Measurements from ENCODE around the gene ADRA2B.
"Not testable (repeated sequence)": the region's sequence is repeated elsewhere in the genome, so short reads cannot be mapped to it uniquely, and the experiment has no call there.

The ADRA2B gene

DNA sequence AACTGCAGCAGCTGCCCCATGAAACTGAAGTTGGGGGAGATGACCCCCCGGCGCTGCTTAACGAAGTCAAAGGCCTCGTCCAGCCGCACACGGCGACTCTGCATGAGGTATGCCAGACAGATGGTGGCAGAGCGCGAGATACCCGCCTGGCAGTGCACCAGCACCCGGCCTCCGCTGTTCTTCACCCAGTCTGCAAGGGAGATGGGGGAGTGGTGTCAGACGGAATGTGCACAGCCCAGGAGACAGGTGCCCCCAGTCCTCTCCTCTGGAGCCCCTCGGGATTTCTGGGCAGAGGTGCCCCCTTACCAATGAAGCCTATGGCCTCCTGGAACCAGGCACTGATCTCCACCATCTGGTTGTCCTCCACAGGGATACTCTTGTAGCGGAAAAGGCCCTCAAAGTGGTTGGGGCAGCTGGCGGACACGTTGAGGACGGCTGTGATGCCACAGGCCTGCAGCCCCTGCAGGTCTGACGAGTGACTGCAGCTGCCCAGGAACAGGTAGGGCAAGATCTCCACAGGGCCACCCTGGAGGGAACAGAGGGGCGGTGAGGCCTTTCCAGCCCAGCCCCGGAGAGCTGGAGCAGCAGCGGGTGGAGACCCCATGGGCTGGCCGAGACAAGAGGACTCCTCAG is 27.6 kb upstream of the ADRA2B start:
- H3K4me1 ChIP-seq (ENCODE audit: insufficient read depth, low read length, poor library complexity, severe bottlenecking) = peaks cover 51% of the 10 kb centered on the region
- H3K4me3 ChIP-seq (ENCODE audit: low read length, poor library complexity, severe bottlenecking) = peak overlapping the region; percentile 99
- H3K9ac ChIP-seq (ENCODE audit: low read depth, low read length, poor library complexity, severe bottlenecking) = peak overlapping the region; percentile 94
- H3K9me2 ChIP-seq (replicated peaks; ENCODE audit: low read depth, low read length) = no peaks in the 10 kb centered on the region
- TF ChIP-seq, protein P1, sequence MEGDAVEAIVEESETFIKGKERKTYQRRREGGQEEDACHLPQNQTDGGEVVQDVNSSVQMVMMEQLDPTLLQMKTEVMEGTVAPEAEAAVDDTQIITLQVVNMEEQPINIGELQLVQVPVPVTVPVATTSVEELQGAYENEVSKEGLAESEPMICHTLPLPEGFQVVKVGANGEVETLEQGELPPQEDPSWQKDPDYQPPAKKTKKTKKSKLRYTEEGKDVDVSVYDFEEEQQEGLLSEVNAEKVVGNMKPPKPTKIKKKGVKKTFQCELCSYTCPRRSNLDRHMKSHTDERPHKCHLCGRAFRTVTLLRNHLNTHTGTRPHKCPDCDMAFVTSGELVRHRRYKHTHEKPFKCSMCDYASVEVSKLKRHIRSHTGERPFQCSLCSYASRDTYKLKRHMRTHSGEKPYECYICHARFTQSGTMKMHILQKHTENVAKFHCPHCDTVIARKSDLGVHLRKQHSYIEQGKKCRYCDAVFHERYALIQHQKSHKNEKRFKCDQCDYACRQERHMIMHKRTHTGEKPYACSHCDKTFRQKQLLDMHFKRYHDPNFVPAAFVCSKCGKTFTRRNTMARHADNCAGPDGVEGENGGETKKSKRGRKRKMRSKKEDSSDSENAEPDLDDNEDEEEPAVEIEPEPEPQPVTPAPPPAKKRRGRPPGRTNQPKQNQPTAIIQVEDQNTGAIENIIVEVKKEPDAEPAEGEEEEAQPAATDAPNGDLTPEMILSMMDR (conservative IDR thresholded peaks at IDR 0.05; ENCODE audit: low read length) = no peak; the same call in 1 of the 2 replicates
- TF ChIP-seq EZH2phosphoT487 (IDR thresholded peaks at IDR 0.05; ENCODE audit: borderline replicate concordance) = no peak
- peaks cover 31% of the 10 kb centered on the region for H3K79me2 ChIP-seq (ENCODE audit: insufficient read depth, low read length)
- H4K20me1 ChIP-seq (ENCODE audit: insufficient read depth, low read length, poor library complexity, severe bottlenecking) = peaks cover 17% of the 10 kb centered on the region
- no peak overlapping the region for H2AFZ ChIP-seq (ENCODE audit: low read length)
- H3K9me3 ChIP-seq (ENCODE audit: insufficient read depth, low read depth, low read length) = no peaks in the 10 kb centered on the region
- H3F3A ChIP-seq (ENCODE audit: low read depth) = no peaks in the 10 kb centered on the region
- H3K27me3 ChIP-seq (ENCODE audit: insufficient read depth, low read length, poor library complexity, severe bottlenecking) = no peaks in the 10 kb centered on the region
- peak overlapping the region; percentile 85 for H3K4me2 ChIP-seq (ENCODE audit: low read depth, low read length, poor library complexity, severe bottlenecking)
- H3K36me3 ChIP-seq (ENCODE audit: insufficient read depth, low read length) = no peaks in the 10 kb centered on the region

DNA sequence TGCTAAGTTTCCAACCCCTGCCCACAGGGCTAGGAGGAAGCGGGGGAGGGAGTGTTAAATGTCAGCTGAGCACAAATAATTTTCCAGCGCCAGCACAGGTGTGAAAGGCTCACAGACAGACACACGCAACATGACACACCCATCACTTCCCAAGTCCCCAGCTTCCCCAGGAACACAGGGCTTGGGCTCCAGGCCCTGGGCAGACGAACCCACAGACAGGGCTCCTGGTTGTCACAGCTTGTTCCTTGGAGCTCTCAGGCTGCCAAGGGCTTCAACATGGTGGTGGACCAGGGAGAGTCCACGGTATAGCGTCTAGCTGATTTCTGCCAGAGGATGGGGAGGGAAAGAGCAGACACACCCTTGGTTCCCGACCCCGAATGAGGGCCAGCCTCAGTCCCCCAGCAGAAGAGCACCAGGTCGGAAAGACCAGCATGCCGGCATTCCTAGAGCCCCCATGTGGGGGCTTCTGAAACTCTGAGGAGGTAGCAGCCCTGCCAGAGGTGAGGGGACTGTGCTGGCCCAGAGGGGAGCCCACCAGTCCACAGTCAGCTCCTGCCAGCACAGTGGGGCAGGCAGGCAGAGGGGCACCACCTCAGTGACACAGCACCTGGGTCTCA is 27.0 kb upstream of the ADRA2B start:
- no peaks in the 10 kb centered on the region for H3K9me3 ChIP-seq (ENCODE audit: insufficient read depth, low read depth, low read length)
- H3K9ac ChIP-seq (ENCODE audit: low read depth, low read length, poor library complexity, severe bottlenecking) = peak overlapping the region; percentile 94
- H3K27me3 ChIP-seq (ENCODE audit: insufficient read depth, low read length, poor library complexity, severe bottlenecking) = no peaks in the 10 kb centered on the region
- TF ChIP-seq EZH2phosphoT487 (IDR thresholded peaks at IDR 0.05; ENCODE audit: borderline replicate concordance) = no peak
- H3F3A ChIP-seq (ENCODE audit: low read depth) = no peaks in the 10 kb centered on the region
- no peaks in the 10 kb centered on the region for H3K9me2 ChIP-seq (replicated peaks; ENCODE audit: low read depth, low read length)
- peak overlapping the region; percentile 99 for H3K4me3 ChIP-seq (ENCODE audit: low read length, poor library complexity, severe bottlenecking)
- H2AFZ ChIP-seq (ENCODE audit: low read length) = no peak overlapping the region
- no peaks in the 10 kb centered on the region for H3K36me3 ChIP-seq (ENCODE audit: insufficient read depth, low read length)
- H4K20me1 ChIP-seq (ENCODE audit: insufficient read depth, low read length, poor library complexity, severe bottlenecking) = peaks cover 17% of the 10 kb centered on the region
- peaks cover 31% of the 10 kb centered on the region for H3K79me2 ChIP-seq (ENCODE audit: insufficient read depth, low read length)
- peak overlapping the region; percentile 85 for H3K4me2 ChIP-seq (ENCODE audit: low read depth, low read length, poor library complexity, severe bottlenecking)
- H3K4me1 ChIP-seq (ENCODE audit: insufficient read depth, low read length, poor library complexity, severe bottlenecking) = peaks cover 45% of the 10 kb centered on the region

DNA sequence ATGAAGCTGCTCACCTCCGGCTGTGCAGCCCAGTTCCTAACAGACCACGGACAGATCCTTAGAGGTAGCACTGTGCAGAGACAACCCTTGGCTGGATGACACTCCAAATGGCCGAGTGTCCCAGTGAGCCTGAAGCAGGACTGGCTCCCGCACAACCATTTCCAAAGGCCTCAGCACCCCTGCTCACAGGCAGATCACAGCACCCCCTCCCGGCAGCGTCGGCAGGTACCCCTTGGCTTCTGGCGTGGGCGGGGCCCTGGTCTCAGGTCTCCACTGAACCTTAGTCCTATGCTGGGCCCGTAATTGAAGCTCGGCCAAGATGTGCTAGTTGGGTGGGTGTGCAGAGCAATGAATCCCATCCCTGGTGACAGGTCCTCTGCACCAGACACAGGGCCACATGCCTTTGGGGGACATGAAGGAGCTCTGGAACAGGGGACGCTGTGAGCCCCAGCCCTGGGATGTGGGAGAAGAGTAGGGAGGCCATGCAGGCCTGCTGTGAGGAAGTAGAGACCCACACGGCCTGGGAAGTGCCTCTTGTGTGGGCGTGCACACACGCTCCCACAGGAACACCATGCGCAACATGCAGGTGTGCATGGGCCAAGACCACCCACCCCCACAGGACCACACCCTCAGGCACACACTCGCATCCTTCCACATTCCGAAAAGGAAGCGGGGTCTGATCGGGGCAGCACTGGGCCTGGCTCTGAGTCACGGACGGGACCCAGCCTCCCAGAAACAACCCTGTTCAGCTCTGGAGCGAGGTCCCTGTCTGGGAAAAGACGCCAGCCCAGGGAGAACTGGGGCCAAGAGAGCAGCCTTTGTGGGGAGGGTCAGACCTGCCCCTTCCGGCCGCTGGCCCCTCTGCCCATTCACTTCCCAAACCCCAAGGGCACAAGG is 26.1 kb upstream of the ADRA2B start:
- H3K36me3 ChIP-seq (ENCODE audit: insufficient read depth, low read length) = no peaks in the 10 kb centered on the region
- no peaks in the 10 kb centered on the region for H3K9me3 ChIP-seq (ENCODE audit: insufficient read depth, low read depth, low read length)
- H3F3A ChIP-seq (ENCODE audit: low read depth) = no peaks in the 10 kb centered on the region
- H3K79me2 ChIP-seq (ENCODE audit: insufficient read depth, low read length) = peaks cover 31% of the 10 kb centered on the region
- no peaks in the 10 kb centered on the region for H3K9me2 ChIP-seq (replicated peaks; ENCODE audit: low read depth, low read length)
- peak overlapping the region; percentile 85 for H3K4me2 ChIP-seq (ENCODE audit: low read depth, low read length, poor library complexity, severe bottlenecking)
- no peak for TF ChIP-seq EZH2phosphoT487 (IDR thresholded peaks at IDR 0.05; ENCODE audit: borderline replicate concordance)
- TF ChIP-seq, protein P1 (conservative IDR thresholded peaks at IDR 0.05; ENCODE audit: low read length) = no peak
- peaks cover 36% of the 10 kb centered on the region for H3K4me1 ChIP-seq (ENCODE audit: insufficient read depth, low read length, poor library complexity, severe bottlenecking)
- H3K27me3 ChIP-seq (ENCODE audit: insufficient read depth, low read length, poor library complexity, severe bottlenecking) = no peaks in the 10 kb centered on the region
- peak overlapping the region; percentile 94 for H3K9ac ChIP-seq (ENCODE audit: low read depth, low read length, poor library complexity, severe bottlenecking)
- no peak overlapping the region for H2AFZ ChIP-seq (ENCODE audit: low read length)
- H4K20me1 ChIP-seq (ENCODE audit: insufficient read depth, low read length, poor library complexity, severe bottlenecking) = peaks cover 17% of the 10 kb centered on the region
- H3K4me3 ChIP-seq (ENCODE audit: low read length, poor library complexity, severe bottlenecking) = no peak overlapping the region

DNA sequence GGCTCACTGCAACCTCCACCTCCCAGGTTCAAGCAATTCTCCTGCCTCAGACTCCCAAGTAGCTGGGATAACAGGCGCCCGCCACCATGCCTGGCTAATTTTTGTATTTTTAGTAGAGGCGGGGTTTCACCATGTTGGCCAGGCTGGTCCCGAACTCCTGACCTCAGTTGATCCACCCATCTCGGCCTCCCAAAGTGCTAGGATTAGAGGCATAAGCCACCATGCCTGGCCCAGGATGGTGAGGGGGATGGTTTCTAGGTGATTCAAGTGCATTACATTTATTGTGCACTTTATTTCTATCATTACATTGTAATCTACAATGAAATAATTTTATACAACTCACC is 25.2 kb upstream of the ADRA2B start:
- Histone ChIP-seq H3K4me1 (ENCODE audit: insufficient read depth, low read length, poor library complexity, severe bottlenecking) (peaks cover 27% of the 10 kb centered on the region), H4K20me1 (ENCODE audit: insufficient read depth, low read length, poor library complexity, severe bottlenecking) (peaks cover 17% of the 10 kb centered on the region), H3K79me2 (ENCODE audit: insufficient read depth, low read length) (peaks cover 31% of the 10 kb centered on the region)
- H3K9me3 ChIP-seq (ENCODE audit: insufficient read depth, low read depth, low read length); H3K27me3 ChIP-seq (ENCODE audit: insufficient read depth, low read length, poor library complexity, severe bottlenecking); H3K4me2 ChIP-seq (ENCODE audit: low read depth, low read length, poor library complexity, severe bottlenecking); H3K36me3 ChIP-seq (ENCODE audit: insufficient read depth, low read length); H3K4me3 ChIP-seq (ENCODE audit: low read length, poor library complexity, severe bottlenecking); H2AFZ ChIP-seq (ENCODE audit: low read length); H3K9me2 ChIP-seq (replicated peaks; ENCODE audit: low read depth, low read length); H3F3A ChIP-seq (ENCODE audit: low read depth); H3K9ac ChIP-seq (ENCODE audit: low read depth, low read length, poor library complexity, severe bottlenecking): not testable (repeated sequence)
